HG03342 (cell line): ENCODE measurements around the gene SIK3.

ENCODE experiments used
- ATAC-seq: cut with Tn5 transposase; IDR thresholded peaks from one replicate; pipeline ENCODE4 v1.9.1; 2021; ENCODE audit warnings: mild to moderate bottlenecking, moderate library complexity; ENCODE audit not compliant: unreplicated experiment

The SIK3 gene

DNA sequence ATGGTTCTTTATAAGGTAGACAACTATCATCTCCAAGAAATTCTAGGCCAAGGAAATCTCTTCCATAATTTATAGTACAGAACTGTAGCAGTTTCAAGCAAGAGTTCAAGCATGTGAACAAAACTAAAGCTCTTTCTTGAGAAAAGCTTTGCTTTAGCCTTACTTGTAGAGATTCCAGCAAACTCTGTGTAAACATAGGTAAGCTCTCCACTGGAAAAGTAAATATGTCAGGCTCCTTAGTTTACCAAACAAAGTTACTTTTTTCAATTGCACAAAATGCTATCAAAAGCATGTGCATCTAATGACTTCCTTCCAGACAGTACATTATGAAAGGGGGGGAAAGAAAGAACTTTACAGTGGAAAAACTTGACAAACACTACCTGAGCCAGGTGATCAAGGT is 125.0 kb downstream of the SIK3 start:
- ATAC-seq: no peak

DNA sequence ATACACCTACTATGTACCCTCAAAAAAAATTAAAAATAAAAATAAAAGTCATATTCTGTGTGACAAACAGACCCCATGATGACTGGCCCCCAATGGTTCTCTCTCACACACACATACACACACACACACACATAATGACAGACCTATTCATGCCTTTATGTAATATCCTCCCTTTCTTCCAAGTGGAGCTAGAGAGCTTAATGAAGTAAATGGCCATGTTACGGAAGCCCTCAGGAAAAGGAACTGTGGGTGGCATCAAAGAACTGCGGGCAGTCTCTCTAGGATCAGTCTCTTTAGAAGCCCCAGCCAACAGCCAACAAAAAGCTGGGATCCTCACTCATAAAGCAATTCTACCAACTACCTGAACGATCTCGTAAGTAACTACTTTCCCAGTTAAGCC is 125.5 kb downstream of the SIK3 start:
- ATAC-seq: no peak

- ATAC-seq: no peak
These were observed 127.5 kb downstream of the SIK3 start for GRCh38 chr11:116970485-116971292.

- ATAC-seq: no peak
These were observed 128.5 kb downstream of the SIK3 start for GRCh38 chr11:116969694-116970093.

DNA sequence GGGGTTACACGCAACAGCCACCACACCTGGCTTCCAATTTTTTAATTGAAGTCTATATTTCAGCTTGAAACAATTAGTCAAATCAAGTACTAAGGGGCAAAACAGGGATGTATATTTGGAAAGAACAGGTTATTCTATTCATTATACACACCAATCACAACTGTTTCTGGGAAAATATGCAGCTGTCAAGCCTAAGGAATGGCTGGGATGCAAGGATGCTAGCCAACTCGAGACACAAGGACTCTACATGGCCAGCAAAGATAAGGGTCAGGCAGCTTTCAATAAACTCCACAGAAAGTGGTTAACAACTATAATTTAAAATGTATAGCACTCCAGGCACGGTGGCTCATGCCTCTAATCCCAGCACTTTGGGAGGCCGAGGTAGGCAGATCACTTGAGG is 134.0 kb downstream of the SIK3 start:
- ATAC-seq: no peak

DNA sequence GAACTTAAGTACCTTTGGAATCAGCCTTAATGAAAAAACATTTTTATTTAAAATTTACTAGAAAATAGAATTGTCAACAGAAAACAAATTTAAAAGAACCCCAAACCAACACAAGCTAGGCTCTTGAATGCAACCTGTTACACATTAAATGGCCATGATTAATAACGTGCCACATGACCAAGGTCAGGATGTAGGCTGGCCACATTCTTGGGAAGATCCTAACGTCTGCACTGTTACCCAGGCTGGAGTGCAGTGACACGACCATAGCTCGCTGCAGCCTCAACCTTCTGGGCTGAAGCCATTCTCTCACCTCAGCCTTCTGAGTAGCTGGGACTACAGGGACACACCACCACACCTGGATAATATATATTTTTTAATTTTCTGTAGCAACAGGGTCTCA is 134.4 kb downstream of the SIK3 start:
- ATAC-seq: no peak

GRCh38 chr11:116962108-116962507 is 136.1 kb downstream of the SIK3 start:
- ATAC-seq: no peak

GRCh38 chr11:116960930-116961329 is 137.3 kb downstream of the SIK3 start:
- no peak for ATAC-seq

- ATAC-seq: no peak
These were observed 140.0 kb downstream of the SIK3 start for GRCh38 chr11:116958246-116958645.

- no peak for ATAC-seq
These were observed 142.3 kb downstream of the SIK3 start for GRCh38 chr11:116955949-116956348.

DNA sequence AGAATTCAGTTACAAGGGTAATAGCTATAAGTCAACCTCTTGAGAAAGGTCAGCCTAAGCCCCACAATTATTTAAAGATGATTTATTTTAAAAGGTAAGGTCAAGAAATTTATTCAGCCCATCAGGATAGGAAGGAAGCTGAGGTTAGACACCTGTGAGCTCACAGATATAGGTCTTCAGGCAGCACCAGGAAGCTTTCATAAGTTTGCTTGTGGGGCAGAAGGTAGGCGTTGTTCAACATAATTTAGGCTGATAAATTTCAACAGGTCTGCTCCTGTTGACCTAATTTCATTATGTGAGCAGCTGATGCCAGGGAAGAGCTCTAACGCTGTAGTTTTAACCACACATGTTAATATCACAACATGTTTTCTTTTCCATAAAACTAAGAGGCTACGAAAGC is 142.7 kb downstream of the SIK3 start:
- ATAC-seq: no peak

DNA sequence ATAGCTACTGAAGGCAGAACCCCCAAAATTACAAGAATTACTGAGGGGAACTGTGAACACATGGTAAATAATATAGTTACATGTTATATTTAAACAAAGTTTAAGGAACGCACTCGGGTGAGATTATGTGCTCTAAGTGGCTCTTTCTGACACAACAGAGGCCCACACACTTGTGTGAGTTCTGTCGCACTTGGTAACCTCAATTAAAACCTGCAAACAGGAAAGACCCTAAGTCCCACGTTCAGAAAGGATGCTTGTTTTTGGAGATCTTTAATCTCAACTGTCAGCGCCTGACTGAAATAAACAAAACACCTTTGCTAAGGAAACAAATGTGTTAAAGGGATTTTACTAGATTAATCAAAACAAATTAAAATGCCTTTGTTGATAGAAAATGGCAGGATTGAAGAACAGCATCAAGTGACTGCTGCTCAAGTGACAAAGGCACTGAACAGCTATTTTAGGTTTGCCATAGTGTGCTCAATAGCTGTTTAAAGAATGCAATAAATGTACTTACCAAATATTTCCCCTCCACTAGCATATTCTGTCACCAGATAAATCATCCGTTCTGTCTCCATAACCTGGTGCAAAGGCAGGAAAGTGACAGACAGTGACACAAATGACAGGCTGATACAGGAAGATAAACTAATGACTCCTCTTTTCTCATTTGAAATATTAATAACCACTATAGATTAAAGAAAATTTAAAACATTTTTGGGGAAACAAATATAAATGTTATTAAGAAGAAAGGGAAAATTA is 144.5 kb downstream of the SIK3 start:
- no peak for ATAC-seq

DNA sequence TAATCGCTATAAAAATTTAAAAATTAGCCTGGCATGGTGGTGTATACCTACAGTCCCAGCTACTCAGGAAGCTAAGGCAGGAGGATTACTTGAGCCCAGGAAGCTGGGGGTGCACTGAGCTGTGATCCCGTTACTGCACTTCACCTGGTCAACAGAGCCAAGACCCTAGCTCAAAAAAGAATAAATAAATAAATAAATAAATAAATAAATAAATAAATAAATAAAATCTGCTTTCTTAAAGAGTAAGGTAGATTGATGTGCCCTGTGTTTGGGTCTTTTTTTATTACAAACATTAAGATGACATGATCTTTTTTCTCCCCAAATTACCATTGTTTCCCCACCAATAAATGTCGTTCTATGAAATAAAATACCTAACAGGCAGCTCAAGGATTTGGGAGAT is 146.5 kb downstream of the SIK3 start:
- no peak for ATAC-seq

GRCh38 chr11:116950210-116950609 is 148.0 kb downstream of the SIK3 start:
- no peak for ATAC-seq

GRCh38 chr11:116948391-116948790 is 149.8 kb downstream of the SIK3 start:
- no peak for ATAC-seq

DNA sequence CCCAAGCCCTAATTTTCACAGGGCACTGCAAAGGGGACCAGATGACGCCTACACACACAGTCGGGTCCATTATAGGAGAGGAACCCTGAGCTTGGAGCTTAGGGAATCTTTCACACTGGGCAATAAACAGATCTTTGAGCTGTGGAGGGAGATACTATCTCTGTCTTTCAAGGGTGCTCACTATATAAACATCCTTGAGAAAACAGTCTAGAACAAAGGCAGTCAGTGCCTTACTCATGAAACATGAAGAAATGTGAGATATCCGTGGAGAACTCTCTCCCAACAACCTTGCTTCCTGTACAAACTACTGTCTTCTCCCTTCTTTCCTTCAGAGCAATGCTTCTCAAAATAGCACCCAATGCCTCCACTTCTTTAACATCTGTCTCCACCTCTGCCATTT is 151.8 kb downstream of the SIK3 start:
- no peak for ATAC-seq

DNA sequence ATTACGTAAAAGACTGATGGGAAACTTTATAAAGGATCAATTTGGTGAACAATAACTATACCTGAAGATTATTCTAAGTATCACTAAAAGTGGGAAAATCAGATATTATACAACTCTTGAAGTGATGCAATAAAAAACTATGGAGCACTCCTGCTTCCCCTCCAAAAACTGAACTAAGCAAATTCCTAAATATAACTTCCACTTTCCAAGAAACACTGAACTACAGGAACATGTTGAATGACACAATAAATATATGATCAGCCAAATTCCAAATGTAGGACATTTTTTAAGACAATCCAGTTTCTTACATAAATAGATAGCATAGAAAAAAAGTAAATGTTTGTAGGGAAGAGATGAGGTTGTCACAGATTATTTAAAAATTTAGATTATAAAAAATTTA is 158.7 kb downstream of the SIK3 start:
- ATAC-seq: no peak

GRCh38 chr11:116938471-116939070 is 159.7 kb downstream of the SIK3 start:
- ATAC-seq: no peak

- no peak for ATAC-seq
These were observed 161.3 kb downstream of the SIK3 start for GRCh38 chr11:116936754-116937446.

DNA sequence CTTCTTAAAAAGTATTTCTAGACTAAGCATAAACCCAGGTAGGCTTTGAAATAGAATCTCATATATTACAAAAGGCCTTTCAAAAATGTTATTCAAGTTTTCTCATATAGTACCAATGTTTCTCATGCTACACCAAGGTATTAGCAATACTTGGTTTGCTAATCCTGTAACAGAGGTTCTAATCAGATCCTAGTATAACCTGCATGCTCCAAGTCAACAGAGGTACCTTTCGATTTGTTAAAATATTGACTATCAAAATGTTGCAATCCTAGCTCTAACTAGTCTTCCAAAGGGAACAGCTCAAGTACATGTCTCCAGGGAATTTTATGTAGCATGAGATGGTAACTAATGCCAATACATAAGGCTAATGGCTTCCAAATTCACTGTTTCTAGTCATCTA is 162.7 kb downstream of the SIK3 start:
- ATAC-seq: no peak

DNA sequence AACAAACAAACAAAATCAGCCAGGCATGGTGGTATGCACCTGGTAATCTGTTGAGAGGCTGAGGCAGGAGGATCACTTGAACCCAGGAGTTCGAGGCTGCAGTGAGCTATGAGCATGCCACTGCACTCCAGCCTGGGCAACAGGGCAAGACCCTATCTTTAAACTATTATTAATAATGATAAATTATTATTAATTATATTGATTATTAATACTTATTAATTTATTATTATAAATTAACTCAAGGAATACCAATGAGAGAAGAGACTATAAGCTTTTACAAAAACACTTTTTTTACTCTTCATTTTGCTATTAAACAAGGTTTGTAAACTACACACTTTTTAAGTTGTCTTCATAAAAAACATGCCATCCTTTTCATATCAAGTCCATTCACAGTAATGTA is 163.1 kb downstream of the SIK3 start:
- ATAC-seq: no peak
